Urothelium cell line (cell line): Measurements from ENCODE around the gene KRTDAP.
"Not testable (repeated sequence)": the region's sequence is repeated elsewhere in the genome, so short reads cannot be mapped to it uniquely, and the experiment has no call there.

Experiments used
- DNase-seq: peaks from one replicate; pipeline ENCODE4 v3.0.0; 2011; ENCODE audit warnings: low spot score, mixed read lengths
- FAIRE-seq: peaks from 2 replicates; lab custom pipeline; 2011; peaks lifted over from hg19 to GRCh38; lab: Jason Lieb, UNC

The KRTDAP gene

DNA sequence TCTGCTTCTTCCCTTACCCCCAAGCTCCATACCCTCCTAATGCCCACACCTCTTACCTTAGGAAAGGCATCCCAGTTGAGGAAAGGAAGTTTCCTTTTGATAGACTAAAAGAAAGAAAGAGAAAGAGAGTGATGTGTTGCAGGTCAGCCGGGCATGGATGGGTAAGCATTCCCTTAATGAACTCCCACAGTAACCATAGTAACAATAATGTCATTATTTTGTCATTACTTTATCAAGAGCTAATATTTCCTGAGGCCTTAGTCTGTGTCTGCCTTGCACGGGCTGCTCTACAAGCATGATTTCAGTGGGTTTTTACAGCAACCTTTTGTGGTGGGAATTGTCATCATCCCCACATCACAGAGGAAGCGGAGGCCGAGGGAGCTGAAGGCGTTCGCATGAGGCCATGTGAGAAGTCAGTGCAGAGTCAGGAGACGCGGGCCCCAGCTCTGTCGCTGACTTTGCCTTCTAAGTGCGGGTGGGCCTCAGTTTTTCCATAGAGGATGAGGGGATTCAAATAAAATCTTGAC, 2.5 kb downstream of the KRTDAP start:
- DNase-seq (no peak), FAIRE-seq (no peak)

- DNase-seq = no peak
- FAIRE-seq = no peak
Observed at GRCh38 chr19:35486268-35486708, 4.0 kb downstream of the KRTDAP start.

DNA sequence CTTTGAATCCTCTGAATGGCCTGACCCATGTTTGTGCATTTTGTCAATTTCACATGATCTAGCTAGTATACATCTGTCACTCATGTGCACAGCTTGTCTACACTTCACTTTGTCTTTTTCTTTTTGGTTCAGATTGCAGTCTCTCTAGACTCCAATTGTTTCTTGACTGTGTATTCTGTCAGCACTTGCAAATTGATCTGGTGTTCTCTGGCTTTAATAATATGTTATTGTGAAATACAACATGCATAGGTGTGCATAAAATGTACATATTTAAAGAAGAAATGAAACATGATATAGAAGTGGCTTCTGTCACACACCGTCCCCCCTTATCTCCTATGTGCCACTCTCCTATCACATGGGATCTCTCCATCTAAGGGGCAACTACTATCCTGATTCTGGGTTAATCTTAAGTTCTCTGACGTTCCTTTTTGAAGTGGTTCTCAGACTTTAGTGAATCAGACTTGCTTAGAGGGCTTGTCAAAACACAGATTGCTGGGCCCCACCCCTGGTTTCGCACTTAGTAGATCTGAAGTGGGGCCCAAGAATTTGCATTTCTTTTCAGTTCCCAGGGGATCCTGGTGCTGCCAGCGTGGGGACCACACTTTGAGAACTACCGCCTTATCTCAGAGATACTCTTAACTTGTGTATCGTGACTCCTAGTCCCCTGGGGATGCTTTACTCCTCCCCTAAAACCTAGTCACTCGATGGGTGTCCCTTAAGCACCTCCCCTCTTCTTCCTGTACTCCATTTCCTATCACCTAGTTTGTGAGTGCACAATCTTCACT, 5.8 kb downstream of the KRTDAP start:
- no peak for FAIRE-seq
- no peak for DNase-seq

DNA sequence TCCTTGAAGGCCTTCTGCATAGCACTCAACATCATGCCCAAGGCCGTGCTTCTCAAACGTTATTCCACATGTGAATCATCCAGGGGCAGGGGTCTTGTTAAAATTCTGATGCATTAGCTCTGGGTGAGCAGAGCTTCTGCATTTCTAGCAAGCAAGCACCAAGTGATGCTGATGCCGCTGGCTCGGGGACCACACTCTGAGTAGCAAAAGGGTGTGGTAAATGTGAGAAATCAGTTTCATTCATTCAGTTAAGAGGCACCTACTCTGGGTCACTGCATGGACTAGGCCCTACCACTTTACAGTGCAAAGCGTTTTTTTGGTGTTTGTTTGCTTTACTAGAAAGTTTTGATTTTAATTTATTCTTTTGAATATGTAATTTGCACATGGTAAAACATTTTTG, 7.2 kb downstream of the KRTDAP start:
- FAIRE-seq (no peak), DNase-seq (no peak)

DNA sequence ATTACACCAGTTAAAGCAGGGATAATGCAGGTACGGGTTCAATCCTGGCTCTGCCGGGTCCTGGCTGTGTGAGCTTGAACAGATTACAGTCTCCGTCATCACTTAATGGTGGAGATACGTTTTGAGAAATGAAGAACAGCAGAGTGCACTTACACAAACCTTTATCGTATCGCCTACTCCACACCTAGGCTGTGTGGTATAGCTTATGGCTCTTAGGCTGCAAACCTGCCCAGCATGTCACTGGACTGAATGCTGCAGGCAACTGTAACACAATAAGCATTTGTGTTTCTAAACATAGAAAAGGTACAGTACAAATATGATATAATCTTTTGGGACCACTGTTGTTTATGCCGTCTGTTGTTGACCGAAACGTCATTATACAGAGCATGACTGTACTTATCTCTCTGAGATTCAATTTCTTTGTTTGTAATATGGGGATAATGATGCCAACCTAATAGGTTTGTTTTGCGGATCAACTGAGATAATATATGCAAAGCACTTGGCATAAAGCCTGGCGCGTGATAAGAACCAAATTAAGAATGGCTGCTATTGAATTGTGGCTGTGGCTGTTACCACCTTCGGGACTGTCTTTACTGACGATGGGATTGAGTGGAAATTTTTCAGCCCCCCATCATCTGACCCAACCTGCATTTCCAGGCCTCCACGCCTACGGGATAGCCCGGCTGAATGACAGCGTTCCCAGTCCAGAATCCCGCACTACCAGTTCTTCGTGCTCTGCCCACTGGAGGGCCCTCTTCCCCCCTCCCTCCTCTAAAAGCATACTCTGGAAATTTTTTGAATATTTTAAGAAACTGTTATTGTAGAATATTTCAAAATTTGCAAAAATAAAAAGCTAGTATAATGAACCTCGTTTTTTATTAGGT, 11.2 kb downstream of the KRTDAP start:
- DNase-seq = no peak

DNA sequence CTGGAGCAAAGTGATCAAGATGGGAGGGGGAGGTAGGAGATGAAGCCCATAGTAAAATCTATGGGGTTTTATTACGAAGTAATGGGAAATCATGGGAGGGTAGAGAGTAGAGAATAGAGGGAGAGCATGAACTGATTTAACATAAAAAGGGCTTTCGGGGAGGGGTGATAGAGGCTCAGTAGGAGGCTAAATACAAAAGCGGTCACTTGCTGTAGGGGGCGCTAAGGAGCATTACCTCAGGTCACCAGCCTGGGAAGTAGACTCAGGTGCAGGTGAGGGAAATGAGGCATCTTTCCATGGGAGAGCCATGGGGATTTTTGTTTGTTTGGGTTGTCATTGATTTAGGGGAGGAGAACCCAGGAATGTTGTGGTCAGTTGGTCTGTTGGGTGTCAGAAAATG, 14.1 kb downstream of the KRTDAP start:
- DNase-seq = no peak
- FAIRE-seq = no peak

More for the DNA sequence above, 11.2 kb downstream of the KRTDAP start:
- FAIRE-seq = no peak

- not testable (repeated sequence) for FAIRE-seq, DNase-seq
Observed at GRCh38 chr19:35474594-35474993, 15.7 kb downstream of the KRTDAP start.

DNA sequence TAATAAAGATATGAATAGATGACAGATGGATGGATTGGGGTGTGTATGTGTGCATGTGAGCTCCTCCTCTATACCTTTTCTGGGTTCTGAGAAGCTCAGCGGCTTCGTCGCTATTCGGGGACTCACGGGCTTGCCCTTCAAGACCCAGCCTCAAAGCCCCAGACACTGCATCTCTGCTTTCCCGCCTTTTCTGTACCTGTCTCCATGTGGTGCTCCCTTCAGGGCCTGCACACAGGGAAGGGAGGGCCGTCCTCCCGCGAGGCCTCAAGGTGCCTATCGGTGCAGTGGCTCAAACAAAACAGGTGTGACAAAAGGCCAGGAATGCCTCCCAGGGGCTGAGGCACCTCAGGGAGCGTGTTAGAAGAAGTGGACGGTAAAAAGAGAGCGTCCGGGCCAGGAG, 16.2 kb downstream of the KRTDAP start:
- FAIRE-seq (no peak), DNase-seq (no peak)

DNA sequence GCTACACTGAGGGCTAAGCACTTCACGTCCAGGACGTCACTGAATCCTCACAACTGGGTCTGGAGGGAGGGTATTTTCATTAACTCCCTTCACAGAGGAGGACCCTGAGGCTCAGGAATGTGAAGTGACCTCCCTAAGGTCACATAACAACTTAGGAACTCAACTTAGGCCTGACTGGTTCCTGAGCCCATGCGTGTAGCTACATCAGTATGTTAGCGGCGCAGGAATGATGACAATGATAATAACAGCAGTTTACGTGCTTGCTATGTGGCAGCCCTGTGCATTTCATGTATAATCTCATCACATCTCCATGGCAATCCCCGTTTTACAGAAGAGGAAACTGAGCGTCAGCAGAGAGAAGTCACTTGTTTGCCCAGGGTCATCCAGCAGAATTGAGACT, 18.3 kb downstream of the KRTDAP start:
- DNase-seq = no peak
- no peak for FAIRE-seq

DNA sequence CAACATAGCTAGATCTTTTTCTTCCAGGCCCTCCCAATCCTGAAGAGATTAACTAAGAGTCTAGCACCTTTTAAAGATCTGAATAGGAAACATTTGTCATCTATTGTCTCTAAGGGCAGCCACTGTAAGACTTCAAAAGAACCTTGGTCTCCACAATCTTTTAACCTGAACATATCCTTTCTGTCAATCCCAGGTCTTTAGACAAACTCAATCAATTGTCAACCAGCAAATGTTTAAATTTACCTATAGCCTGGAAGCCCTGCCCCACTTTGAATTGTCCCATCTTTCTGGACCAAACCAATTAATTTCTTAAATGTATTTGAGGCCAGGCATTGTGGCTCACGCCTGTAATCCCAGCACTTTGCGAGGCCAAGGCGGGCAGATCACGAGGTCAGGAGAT, 19.2 kb downstream of the KRTDAP start:
- not testable (repeated sequence) for FAIRE-seq, DNase-seq

DNA sequence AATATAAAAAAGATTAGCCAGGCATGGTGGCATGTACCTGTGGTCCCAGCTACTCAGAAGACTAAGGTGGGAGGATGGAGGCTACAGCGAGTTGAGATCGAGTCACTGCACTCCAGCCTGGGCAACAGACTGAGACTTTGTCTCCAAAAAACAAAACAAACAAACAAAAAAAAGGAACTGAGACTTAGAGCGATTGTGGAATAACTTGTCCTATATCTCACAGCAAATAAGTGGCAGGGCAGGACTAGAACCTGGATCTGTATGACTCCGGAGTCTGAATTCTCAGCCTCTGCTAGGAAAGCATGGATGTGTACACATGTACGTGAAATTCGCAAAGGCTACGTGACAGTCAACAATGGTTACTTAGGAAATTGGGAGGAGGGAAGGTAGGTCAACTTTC, 20.1 kb downstream of the KRTDAP start:
- FAIRE-seq (no peak), DNase-seq (no peak)

DNA sequence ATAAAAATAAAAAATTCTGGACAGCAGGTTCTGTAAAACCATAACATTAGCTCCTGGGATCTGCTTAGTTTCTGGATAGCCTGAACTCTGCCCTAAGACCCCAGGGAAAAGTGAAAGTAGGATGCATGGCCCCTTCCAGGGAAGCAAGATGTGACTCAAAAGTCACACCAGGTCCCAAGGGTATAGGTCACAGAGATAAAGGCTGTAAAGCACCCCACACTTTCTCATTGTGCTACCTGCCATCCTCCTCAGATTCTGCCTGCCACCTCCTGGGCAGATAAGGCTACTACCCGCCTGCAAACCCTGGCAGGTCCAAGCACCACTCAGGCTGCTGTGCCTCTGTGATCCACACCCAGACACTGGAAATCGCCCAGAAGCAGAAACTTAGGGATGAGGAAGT, 21.6 kb downstream of the KRTDAP start:
- peak; percentile 59 for DNase-seq
- no peak for FAIRE-seq

DNA sequence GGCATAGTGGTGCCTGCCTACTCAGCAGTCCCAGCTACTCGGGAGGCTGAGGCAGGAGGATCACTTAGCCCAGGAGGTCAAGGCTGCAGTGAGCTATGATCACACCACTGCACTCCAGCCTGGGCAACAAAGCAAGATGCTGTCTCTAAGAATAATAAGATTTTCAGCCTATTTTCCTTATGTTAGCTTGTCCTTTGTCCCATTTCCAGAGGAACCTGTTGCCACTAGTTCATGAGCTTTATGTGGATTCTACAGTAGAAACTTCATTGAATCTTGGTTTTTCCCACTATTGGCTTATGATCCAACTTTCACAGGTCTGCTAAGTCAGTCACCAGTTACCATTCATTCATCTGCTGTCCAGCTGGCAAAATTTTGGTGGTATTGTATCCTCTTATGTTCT, 24.0 kb downstream of the KRTDAP start:
- FAIRE-seq (no peak), DNase-seq (no peak)

- DNase-seq, FAIRE-seq: not testable (repeated sequence)
Observed at GRCh38 chr19:35462956-35463355, 27.3 kb downstream of the KRTDAP start.

GRCh38 chr19:35462476-35462953, 27.7 kb downstream of the KRTDAP start:
- DNase-seq (no peak), FAIRE-seq (no peak)

DNA sequence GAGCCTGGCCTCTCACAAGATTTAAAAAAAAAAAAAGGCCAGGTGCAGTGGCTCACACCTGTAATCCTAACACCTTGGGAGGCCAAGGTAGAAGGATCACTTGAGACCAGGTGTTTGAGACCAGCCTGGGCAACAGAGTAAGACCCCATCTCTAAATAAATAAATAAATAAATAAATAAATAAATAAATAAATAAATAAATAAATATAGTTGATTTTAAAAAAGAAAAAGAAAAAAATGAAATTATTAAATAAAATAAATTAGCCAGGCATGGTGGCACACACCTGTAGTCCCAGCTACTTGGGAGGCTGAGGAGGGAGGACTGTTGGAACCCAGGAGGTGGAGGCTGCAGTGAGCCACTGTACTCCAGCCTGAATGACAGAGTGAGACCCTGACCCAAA, 28.5 kb downstream of the KRTDAP start:
- not testable (repeated sequence) for FAIRE-seq, DNase-seq

GRCh38 chr19:35461060-35461459, 29.2 kb downstream of the KRTDAP start:
- no peak for DNase-seq
- no peak for FAIRE-seq

- DNase-seq (peak; percentile 48), FAIRE-seq (no peak)
Observed at GRCh38 chr19:35460608-35461007, 29.7 kb downstream of the KRTDAP start.

DNA sequence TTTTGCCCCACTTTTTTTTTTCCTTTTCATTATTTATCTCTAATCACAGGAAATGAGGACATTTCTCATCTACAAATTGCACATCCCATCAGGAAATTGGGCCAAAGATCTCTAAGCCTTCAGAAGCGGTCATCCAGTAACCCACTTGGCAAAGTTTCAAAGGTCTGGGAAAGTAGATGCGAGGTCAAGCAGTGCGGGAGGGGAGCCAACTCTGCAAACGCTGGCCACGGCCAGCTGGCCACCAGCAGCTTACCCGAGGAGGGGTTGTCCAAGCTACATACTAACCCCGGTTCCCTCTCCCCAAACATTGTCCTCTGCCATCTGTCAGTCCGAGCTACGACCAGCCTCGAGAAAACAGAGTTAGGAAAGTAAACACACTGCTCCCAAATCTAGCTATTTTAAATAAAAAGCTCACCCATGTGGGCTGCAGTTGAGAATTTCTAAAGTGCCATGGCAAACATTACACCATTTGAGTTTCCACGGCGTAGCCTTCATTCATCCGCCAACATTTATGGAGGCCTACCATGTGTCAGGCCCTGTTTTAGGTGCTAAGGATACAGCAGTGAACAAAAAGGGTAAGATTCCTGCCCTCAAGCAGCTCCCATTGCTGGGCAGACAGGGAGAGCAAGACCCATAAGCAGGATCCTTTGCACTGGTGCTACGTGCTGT, 30.7 kb downstream of the KRTDAP start:
- no peak for FAIRE-seq
- no peak for DNase-seq

- no peak for DNase-seq
- no peak for FAIRE-seq
Observed at GRCh38 chr19:35458731-35459391, 31.4 kb downstream of the KRTDAP start.
